ENCODE data around the gene LARP6.
"Not testable (repeated sequence)": the region's sequence is repeated elsewhere in the genome, so short reads cannot be mapped to it uniquely, and the experiment has no call there.

LARP6 gene

DNA sequence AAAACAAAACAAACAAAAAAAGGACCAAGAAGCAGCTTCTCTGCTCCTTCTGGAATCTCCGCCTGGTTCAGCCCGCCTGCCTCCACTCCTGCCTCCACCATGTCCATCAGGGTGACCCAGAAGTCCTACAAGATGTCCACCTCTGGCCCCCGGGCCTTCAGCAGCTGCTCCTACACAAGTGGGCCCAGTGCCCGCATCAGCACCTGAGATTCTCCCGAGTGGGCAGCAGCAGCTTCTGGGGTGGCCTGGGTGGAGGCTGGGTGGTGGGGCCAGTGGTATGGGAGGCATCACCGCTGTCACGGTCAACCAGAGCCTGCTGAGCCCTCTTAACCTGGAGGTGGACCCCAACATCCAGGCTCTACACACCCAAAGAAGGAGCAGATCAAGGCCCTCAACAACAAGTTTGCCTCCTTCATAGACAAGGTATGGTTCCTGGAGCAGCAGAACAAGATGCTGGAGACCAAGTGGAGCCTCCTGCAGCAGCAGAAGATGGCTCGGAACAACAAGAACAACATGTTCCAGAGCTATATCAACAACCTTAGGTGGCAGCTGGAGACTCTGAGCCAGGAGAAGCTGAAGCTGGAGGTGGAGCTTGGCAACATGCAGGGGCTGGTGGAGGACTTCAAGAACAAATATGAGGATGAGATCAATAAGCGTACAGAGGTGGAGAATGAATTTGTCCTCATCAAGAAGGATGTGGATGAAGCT lies 4.8 kb upstream of the LARP6 start:
- not testable (repeated sequence) for DNase-seq (ENCODE audit: low read depth)

DNA sequence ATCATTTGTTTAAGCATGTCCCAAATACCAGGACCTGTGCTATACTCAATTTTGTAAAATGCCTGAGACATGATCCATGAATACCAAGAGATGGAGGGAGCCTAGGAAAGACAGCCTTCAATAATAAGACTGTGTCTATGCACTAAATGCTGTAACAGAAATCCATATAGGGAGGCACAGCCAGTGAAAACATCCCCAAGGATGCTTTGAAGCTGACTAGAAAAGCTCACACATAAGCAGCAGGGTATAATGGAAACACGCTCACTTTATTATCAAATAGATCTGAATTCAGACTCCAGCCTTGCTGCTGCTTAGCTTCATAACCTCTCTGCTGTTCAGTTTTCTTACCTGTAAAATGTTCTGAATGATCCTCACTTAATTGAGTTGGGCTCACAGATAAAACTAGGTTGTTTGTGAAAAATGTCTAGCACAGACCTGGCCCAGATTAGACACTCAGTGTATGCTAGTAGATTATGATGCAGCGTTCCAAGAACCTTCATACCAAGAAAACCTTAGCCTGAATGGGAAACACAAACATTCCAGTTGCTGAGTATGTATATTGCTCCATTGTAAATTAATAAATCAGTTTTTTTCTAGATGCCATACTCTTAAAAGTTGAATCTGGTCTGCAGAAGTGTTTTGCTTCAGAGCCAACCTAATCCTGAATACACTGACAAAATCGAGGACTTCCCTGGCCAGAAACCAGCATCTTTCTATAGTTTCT lies 3.8 kb upstream of the LARP6 start:
- DNase-seq (ENCODE audit: low read depth), result no peak

DNA sequence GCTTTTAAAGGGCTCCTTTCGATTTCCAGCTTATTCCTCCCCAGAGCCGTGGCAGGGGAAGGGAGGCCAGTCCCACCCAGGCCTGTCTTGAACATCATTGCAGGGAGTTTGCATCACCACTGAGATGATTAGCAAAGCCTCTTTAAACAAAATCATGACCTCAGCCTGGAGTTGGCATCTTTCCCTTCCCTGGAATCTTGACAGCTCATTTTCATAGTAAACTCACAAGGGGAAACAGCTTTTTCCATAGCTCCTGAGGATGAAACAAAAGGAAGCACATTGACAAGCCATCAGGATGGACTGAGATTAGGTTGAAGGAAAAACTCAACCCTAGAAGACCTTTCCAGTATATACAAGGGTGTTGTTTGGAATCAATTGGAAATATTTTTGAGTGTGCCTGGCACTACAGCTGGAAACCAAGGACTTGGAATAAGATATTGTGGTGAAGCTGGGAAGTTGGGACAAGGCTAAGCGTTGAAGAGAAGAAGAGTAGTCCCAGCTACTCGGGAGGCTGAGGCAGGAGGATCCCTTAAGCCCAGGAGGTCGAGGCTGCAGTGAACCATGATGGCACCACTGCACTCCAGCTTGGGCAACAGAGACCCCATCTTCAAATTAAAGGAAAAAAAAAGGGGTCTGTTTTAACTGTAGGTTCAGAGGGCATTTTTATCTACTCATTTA lies 3.1 kb upstream of the LARP6 start:
- no peak for DNase-seq (ENCODE audit: low read depth)

DNA sequence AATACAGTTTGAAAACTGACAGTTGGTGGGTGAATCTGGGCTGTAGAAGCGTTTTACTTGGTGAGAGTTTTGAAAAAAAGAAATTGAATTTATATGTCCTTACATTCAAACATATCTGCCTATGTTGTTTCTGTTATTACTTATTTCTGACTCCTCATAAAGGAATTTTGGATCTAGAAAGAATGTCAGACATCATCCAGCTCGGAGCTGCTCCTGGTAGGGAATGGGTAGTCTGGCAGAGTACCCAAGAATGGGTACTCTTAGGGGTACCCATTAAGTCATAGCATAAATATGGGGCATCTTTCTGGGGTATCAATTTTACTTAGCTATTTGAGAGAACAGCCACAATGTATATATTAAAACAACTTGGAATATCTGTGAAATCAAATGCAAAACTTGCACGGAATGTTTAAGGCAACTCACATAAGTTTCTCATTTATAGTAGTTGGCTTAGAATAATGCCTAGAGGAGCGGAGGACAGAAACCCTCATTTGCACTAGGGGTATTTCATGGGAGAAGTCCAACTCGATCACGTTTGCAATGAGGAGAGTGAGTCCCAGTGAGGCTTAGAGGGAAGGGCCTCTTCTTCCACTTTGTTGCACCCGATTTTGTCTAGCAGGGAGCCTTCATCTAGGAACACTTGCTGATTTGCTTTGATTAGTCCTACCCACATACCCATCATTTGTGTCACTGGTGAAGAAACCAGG lies 2.4 kb upstream of the LARP6 start:
- no peak for DNase-seq (ENCODE audit: low read depth)

DNA sequence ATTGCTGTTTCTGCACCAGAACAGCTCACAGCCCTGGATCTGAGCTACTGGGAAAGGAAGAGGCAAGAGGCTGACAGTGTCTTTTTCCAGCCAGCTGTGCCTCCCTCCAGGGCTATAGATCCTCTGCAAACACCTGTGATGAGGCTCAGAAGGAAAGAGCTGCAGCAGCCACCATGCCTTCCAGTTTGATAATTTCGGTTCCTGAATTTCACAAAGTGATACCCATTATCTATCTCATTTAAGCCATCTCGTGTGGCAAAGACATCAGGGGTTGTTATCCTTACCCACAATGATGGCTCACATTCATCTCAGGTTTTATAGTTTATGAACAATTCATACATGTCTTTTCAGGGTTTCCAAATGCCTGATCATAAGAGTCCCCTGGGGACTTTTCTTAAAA lies 1.8 kb upstream of the LARP6 start:
- DNase-seq (ENCODE audit: low read depth), result no peak

DNA sequence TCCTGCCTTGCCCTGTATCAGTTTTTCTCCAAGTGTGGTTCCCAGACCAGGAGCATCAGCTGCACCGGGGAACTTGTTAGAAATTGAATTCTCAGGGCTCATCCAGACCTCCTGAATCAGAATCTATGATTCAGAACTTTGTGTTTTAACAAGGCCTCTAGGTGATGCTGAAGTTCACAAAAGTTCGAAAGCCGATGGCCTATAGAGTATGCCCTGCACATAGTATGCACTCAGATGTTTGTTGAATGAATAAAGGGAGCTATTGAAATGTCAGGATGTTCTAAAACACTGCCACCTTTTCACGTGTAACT lies 664 bp upstream of the LARP6 start:
- no peak for DNase-seq (ENCODE audit: low read depth)

DNA sequence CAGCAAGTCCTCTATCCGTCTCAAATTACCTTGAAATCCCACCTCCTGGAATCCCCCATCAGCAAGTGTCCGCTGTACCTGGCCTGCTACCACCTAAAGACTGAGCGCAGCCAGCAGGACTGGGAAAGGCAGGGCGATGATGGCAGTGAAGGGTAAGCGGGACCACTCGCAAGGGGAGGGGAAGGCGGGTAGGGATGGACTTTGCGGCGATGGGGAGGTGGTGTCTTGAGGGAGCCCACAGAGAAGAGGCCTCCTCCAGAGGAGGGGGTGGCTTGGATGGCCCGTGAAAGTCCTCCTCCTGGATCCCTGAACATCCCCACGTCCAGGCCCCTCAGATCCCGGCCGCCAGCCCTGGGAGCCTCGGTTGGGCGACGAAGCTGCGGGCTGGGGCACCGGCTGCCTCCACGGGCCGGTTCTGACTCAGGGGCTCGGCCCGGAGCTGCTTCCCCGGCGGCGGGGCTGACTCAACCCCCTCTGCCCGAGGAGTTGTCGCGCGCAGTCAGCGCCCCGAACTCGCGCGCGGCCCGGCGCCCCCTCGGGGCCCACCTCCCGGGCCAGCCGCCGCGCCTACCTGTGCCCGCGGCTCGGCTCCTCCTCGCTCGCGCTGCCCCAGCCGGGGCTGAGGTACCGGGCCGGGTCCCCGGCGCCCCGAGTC lies 512 bp downstream of the LARP6 start:
- no peak for DNase-seq (ENCODE audit: low read depth)

DNA sequence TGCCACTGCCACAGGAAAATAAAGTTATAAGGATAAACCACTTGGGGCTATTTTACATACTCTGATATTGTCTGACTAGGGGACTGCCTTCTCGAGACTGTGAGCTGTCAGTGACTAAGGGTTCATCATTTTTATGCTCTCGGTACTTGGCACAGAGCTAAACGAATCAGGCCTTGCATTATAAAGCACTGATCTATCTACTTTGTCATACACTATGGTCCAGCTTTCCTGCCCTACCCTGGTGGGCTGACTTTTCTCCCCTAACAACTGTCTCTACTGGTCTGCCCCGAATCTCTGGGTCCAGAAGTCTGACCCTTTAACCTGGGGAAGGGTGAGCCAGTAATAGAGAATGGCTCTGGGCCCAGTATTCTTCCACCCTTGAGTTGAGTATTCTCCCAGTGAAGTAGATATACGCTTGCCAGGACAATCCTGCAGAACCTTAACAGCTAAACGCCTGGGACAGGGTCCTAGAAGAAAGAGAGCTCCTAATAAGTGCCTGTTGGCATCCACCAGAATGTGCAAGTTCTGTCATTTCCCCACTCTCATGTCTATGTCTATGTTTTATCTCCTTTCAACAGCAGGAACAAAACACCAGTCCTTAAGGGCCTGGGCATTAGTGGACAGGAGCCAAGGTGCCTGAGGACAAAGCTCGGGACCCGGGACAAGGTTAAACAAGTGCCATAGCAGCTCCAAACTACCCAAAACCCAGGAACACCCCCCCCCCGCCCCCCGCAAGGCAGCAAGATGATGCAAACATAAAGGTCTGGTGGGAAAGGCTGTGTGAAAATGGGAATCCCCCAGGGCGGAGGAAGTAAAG lies 1.2 kb downstream of the LARP6 start:
- DNase-seq (ENCODE audit: low read depth), result no peak

DNA sequence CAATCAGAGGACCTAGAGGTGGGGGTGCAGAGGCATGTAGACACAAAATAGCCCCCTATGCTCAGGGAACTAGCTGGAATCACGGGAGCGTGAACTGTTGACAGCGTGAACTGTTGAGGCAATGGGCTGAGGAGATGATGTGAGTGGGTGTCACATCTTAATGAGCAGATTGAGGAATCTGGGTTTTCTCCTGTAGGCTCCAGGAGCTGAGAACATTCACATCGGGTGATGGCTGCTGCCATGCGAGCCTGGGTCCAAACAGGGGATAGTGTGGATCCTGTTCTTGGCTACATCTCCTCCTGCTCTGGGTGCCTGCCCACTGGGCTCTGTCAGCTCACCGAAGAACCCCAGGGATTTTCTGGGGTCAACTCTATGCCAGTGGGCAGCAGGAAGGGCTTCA lies 2.1 kb downstream of the LARP6 start:
- no peak for DNase-seq (ENCODE audit: low read depth)

DNA sequence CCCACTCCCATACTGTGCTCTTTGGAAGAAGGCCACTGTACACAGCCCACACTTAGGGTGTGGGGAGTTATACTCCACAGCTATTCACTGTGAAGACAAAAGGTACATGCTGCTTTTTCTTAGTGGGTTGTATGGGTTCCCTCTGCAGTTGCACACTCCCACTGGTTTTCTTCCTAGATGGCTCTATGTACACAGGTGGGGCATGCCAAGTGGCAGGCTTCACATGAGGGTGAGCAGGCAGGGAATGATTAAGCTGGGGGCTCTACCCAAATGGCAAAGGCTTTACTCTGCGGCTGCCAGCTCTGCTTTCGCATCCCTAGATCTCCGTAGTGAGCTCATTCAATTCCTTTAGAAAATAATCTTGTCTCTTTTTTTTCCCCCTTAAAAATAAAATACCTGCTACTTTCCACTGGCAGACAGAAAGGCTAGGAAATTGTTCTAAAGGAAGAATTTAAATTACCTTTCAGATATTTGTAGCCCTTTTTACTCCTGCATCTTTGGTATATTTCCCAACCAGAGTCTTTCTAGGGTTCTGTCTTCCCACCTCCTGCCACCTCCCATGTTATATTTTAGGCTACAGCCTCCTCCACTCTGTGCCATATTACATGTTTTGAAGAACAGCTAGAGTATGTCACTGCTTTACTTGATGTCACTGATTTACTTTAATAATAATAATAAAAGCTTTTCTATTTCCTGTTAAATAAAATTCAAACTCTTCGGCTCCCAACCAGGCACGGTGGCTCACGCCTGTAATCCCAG lies 8.2 kb downstream of the LARP6 start:
- DNase-seq (ENCODE audit: low read depth), result no peak

DNA sequence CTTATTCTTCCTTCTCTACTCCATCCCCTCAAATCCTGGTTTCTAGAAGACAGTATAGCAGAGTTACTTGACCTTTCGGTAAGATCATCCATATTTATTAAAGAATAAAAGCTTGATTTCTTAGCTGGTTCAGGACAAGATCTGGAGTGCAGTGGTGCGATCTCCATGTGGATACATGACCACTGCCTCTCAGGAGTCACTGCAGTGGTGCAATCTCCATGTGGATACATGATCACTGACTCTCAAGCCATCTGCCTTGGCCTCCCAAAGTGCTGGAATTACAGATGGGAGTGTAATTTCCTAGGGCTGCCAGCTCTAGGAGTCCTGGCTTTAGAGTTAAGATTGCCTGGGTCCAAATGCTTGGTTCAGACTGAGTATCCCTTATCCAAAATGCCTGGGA lies 16.5 kb downstream of the LARP6 start:
- DNase-seq (ENCODE audit: low read depth), result no peak

DNA sequence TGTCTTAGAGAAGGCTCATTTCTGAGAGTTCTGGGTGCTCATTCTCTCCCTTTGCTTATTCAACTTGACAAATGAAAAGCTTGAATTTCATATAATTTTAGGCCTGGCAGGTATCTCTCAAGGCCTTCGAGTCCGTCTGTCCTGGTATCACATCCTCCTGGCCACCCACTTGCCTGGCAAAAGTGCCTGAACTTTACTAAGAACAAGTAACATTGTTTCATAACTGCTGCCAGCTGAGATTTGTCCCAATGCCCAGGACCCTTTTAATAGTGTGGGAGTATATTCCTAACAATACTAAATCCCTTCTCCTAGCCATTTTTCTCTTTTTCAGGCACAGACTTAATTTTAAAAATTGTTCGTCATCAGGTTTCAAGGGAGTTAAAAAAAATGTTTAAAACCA lies 18.1 kb downstream of the LARP6 start:
- no peak for DNase-seq (ENCODE audit: low read depth)

DNA sequence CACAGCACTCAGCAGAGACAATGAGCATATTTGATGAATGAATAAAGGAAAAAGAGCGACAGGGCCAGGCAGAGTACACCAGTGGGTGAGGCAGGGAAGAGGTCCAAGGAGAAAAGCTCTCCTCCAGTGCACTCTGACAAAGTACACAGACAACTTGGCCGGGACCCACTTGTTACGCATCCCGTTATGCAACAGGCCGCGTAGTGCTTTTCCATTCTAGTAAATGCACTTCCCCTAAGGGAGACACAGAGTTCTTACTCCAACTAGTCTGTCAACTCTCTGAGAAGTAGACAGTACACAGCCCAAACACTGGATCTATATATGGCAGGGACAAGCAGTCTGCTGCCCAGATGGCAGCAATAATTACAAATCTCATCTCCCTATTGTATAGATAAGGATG lies 18.5 kb downstream of the LARP6 start:
- DNase-seq (ENCODE audit: low read depth), result no peak

DNA sequence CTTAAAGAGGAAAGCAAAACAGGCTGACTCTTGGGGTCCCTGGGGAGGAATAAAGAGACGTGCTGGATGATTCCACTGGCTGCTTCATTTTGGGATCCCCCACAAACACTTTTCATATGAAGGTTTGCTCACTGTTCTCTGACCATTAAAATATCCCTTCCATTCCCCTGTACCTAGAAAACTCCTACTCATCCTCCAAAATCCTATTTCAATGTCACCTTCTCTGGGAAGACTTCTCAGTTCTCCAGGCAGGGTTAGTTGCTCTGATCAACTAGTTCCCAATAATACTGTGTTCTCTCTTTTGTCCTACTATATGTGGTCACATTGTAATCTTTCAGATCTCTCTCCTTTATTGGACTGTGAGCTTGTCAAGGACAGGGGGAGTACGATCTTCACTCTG lies 19.0 kb downstream of the LARP6 start:
- no peak for DNase-seq (ENCODE audit: low read depth)

DNA sequence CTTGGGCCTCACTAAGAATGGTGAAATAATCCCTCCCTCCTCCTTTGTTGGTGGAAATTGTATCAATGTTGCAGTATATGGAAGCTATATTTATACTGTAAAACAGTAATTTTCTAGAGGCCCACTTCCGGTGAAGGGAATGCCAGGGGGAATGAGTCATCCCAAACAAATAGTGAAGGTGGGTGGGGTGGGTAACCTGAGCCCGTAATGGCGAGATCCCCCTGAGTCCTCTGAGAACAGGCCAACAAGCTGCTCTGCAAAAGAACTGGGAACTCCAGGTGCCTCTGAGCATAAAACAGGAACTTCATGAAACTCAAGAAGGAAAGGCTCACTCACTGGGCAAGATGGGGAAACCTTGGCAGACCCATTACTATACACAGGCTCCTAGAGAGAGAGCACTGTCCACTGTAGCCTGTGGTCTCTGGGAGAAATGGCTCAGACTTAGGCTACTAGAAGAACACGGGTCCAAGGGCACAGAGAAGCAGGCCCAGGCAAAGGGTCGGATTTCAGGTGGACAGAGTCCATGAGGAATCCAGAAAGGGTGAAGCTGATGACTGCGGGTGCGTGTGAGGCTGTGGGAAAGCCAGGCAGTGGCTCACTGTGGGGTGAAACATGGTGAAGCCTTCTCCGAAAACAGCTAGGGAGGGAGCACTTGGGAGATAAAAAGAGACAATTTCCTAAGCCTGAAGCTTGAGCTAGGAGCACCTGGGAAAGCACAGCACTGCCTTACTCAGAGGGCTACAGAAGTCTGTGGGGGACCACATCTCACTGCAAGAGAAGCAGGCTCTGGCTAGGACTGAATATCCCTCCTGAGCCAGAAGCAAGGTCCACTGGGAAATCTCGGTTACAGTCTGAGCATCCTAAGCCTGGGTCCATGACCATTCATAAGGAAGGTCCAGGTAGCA lies 19.8 kb downstream of the LARP6 start:
- no peak for DNase-seq (ENCODE audit: low read depth)

DNA sequence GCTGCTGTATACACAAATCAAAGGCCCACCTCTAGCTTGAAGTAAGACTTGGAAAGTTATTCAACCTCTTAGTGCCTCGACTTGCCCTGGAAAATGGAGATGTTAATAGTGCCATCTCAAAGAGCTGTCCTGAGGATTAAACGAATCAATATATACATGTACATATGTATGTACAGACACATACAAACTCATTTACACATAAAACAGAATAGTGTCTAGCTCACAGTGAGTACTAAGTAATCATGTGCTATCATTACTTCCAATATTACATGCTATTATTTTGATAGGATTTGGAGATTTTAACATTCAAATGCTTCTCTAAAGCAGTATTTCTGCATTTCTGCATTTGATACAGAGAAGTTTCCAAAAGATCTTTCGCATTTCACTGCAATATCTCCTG lies 20.5 kb downstream of the LARP6 start:
- DNase-seq (ENCODE audit: low read depth), result no peak

DNA sequence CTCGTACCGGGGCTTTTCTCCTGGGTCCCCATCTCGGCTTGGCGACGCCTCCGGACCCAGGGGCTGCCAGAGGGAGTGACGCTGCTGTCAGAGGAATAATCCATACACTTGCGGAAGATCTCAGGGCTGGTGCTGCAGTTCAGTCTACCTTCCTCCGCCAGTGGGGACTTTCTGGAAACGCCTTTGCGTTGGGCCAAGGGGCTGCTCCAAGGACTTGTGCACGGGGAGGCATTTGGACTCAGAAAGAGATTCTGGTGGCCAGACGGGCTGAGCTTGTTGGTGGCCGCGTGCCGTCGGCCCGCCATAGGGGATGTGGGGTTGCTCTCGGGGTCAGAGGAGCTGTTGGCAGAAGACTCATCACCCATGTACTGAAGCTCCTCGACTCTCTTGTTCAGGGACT lies 21.8 kb downstream of the LARP6 start:
- no peak for DNase-seq (ENCODE audit: low read depth)

DNA sequence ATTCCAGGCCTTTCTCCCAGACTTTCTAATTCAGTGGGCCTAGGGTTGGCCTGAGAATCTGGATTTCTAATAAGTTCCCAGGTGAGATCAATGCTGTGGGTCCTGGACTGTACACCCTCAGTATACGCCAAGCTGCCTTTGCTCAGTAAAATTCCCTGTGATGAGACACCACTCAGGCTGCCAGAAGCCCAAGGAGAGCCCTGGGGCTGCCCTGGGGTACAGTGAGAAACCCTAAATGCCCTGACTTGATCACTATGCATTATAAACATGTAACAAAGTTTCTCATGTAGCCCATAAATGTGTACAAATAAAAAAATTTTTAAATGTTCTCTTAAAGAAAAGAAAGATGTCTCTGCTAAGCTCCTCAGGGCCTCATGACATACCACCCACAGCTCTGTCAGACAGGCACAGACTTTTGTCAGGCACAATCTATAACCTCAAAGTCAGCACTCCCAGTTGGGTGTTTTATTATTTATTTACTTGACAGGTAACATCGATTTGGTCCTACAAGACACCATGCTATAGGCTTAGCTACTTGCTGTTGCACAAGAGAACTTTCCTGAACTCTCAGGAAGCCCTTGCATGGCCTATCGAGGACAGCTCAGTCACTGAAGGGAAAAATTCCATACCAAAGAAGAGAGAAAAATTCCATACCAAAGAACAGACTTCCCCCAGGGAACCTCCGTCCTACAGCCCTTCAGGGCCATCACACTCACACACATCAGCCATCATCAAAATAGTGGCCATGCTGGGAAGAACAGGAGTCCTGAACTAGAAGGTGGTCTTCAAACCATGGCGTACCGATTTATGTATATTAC lies 22.7 kb downstream of the LARP6 start:
- no peak for DNase-seq (ENCODE audit: low read depth)

DNA sequence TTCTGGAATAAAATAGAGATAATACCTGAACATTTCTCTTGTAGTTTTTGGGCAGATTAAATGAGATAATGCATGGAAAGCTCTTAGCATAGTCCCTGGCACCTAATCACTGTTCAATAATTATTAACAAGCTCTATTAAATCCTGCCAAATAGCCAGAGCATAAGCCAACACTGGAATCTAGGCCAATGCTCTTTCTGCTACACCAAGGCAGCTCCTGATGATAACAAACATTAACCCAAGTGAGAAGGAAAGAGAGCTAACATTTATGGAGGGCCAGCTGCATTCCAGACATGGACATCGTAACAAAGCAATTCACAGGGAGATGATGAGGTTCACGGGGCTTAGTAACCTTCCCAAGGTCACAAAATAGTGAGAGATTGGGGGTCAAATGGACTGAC lies 23.3 kb downstream of the LARP6 start:
- DNase-seq (ENCODE audit: low read depth), result no peak

Data from T follicular helper cell (primary cell).